Ovary (tissue), 3 donors: ENCODE data around the gene SLAMF9.

Experiments
- CTCF ChIP-seq, 3 donors: fragments of 450-650 bp in 2 of 3; fragments of 200-600 bp in 1 of 3; IDR thresholded peaks; one replicate each; pipeline versions ENCODE4 v1.5.1 to v1.8.0; 2016 to 2022; ENCODE audit warnings: antibody characterized with exemption in 3 of 3, mild to moderate bottlenecking in 1 of 3
- POLR2A ChIP-seq: fragments of 450-650 bp; IDR thresholded peaks from one replicate; pipeline ENCODE4 v1.6.1; 2017; ENCODE audit warnings: antibody characterized with exemption, mild to moderate bottlenecking, moderate library complexity
- donor health status: DM: no; HTN: no; CAD: no.

GRCh38 chr1:159921700-159922504 lies 32.1 kb downstream of the SLAMF9 start:
- TF ChIP-seq CTCF (IDR thresholded peaks at IDR 0.05) (no peak), POLR2A (no peak)
